ENCODE measurements around the gene PHLPP1.

- TF ChIP-seq USF1 (IDR thresholded peaks at IDR 0.05), result no peak
- no peak for TF ChIP-seq MAX (IDR thresholded peaks at IDR 0.05)
- no peak for TF ChIP-seq RAD21 (IDR thresholded peaks at IDR 0.05; ENCODE audit: low read depth)
- TF ChIP-seq CEBPB (IDR thresholded peaks at IDR 0.05), result no peak
- TF ChIP-seq REST (IDR thresholded peaks at IDR 0.05; ENCODE audit: low read depth), result no peak
- no peak for TF ChIP-seq CREB1 (IDR thresholded peaks at IDR 0.05; ENCODE audit: low read depth)
- TF ChIP-seq EP300 (IDR thresholded peaks at IDR 0.05; ENCODE audit: borderline replicate concordance), result no peak
- no peak for TF ChIP-seq EGR1 (IDR thresholded peaks at IDR 0.05)
These were observed 221.7 kb downstream of the PHLPP1 start for GRCh38 chr18:62937065-62937464.
